Neural cell (in vitro differentiated cells): Measurements from ENCODE around the gene ZNF106. TPM values are rescaled to one million over a fixed set of nuclear protein-coding genes. Genes with fewer than 3 reads are reported as not detected.

Experiments
- H2AFZ ChIP-seq: fragments of 200-600, 300-800 bp; sonication (generic), shearing (Covaris generic); 2 replicates; pipeline ENCODE4 v1.6.0; 2014; ENCODE audit warnings: low read depth, mild to moderate bottlenecking, antibody characterized with exemption, low read length, moderate library complexity
- H3F3A ChIP-seq: fragments of 200-600 bp; shearing (Covaris generic); 2 replicates; pipeline ENCODE4 v1.6.1; 2016; ENCODE audit warnings: mild to moderate bottlenecking, moderate library complexity, mixed read lengths, antibody characterized with exemption, low read length; ENCODE audit not compliant: insufficient read depth, poor library complexity, severe bottlenecking
- H3K27ac ChIP-seq: fragments of 200-600, 300-800 bp; sonication (generic), shearing (Covaris generic); 2 replicates; pipeline ENCODE4 v1.5.1; 2014; ENCODE audit warnings: mild to moderate bottlenecking, low read length, moderate library complexity
- H3K27me3 ChIP-seq: fragments of 300-800, 200-600 bp; sonication (generic), shearing (Covaris generic); 2 replicates; pipeline ENCODE4 v1.6.0; 2014; ENCODE audit warnings: mild to moderate bottlenecking, low read depth, low read length, moderate library complexity; ENCODE audit not compliant: insufficient read depth
- H3K36me3 ChIP-seq: fragments of 300-800, 200-600 bp; sonication (generic), shearing (Covaris generic); 2 replicates; pipeline ENCODE4 v1.5.1; 2014; ENCODE audit warnings: mild to moderate bottlenecking, antibody characterized with exemption, low read length, moderate library complexity; ENCODE audit not compliant: insufficient read depth
- H3K4me2 ChIP-seq: fragments of 300-800, 200-600 bp; sonication (generic), shearing (Covaris generic); 2 replicates; pipeline ENCODE4 v1.6.0; 2014; ENCODE audit warnings: mild to moderate bottlenecking, low read length
- H3K4me3 ChIP-seq: fragments of 300-800, 200-600 bp; sonication (generic), shearing (Covaris generic); 2 replicates; pipeline ENCODE4 v1.5.1; 2014; ENCODE audit warnings: mild to moderate bottlenecking, low read length, moderate library complexity
- H3K79me2 ChIP-seq: fragments of 200-600 bp; shearing (Covaris generic); replicated peaks from 2 replicates; pipeline ENCODE4 v1.6.0; 2014; ENCODE audit warnings: mild to moderate bottlenecking, low read length, moderate library complexity; ENCODE audit not compliant: insufficient read depth
- H3K9ac ChIP-seq: fragments of 300-800, 200-600 bp; sonication (generic), shearing (Covaris generic); 2 replicates; pipeline ENCODE4 v1.6.1; 2016; ENCODE audit warnings: mild to moderate bottlenecking, low read length, mixed read lengths
- H3K9me2 ChIP-seq: fragments of 200-600 bp; shearing (Covaris generic); 2 replicates; pipeline ENCODE4 v1.6.1; 2016; ENCODE audit warnings: mild to moderate bottlenecking, low read length, mixed read lengths; ENCODE audit not compliant: insufficient read depth
- H3K9me3 ChIP-seq: fragments of 200-600, 300-800 bp; sonication (generic), shearing (Covaris generic); 2 replicates; pipeline ENCODE4 v1.6.1; 2016; ENCODE audit warnings: mild to moderate bottlenecking, mixed run types, low read length, moderate library complexity, mixed read lengths
- H4K20me1 ChIP-seq: fragments of 200-600 bp; shearing (Covaris generic); 2 replicates; pipeline ENCODE4 v1.6.1; 2016; ENCODE audit warnings: mild to moderate bottlenecking, mixed run types; ENCODE audit not compliant: insufficient read depth
- CTCF ChIP-seq: fragments of 450-650 bp; IDR thresholded peaks from 2 replicates; pipeline ENCODE4 v1.5.1; 2014; ENCODE audit warnings: antibody characterized with exemption, mild to moderate bottlenecking, moderate library complexity; ENCODE audit not compliant: poor library complexity, severe bottlenecking
- EP300 ChIP-seq: fragments of 450-650 bp; conservative IDR thresholded peaks from 2 replicates; pipeline ENCODE4 v1.6.1; 2014; ENCODE audit warnings: antibody characterized with exemption, mild to moderate bottlenecking, moderate library complexity; ENCODE audit not compliant: poor library complexity, severe bottlenecking
- EZH2 ChIP-seq: fragments of 200-600, 300-800 bp; shearing (Covaris generic), sonication (generic); IDR thresholded peaks from 2 replicates; pipeline ENCODE4 v1.6.1; 2014; ENCODE audit warnings: antibody characterized with exemption, low read length, borderline replicate concordance, mild to moderate bottlenecking; ENCODE audit not compliant: insufficient read depth, poor library complexity, severe bottlenecking
- MXI1 ChIP-seq: fragments of 450-650 bp; conservative IDR thresholded peaks from 2 replicates; pipeline ENCODE4 v1.6.1; 2014; ENCODE audit warnings: antibody characterized with exemption, mild to moderate bottlenecking; ENCODE audit not compliant: poor library complexity, severe bottlenecking
- POLR2AphosphoS5 ChIP-seq: IDR thresholded peaks from 2 replicates; pipeline ENCODE4 v1.6.1; 2012
- RAD21 ChIP-seq: fragments of 450-650 bp; conservative IDR thresholded peaks from 2 replicates; pipeline ENCODE4 v1.6.1; 2014; ENCODE audit warnings: antibody characterized with exemption, mild to moderate bottlenecking, moderate library complexity
- REST ChIP-seq: IDR thresholded peaks from 2 replicates; pipeline ENCODE4 v1.6.1; 2012; ENCODE audit warnings: borderline replicate concordance
- SMC3 ChIP-seq: fragments of 450-650 bp; conservative IDR thresholded peaks from 2 replicates; pipeline ENCODE4 v1.6.1; 2014; ENCODE audit warnings: antibody characterized with exemption, mild to moderate bottlenecking, moderate library complexity; ENCODE audit not compliant: poor library complexity
- TAF1 ChIP-seq: IDR thresholded peaks from 2 replicates; pipeline ENCODE4 v1.6.1; 2012; ENCODE audit warnings: low read depth
- polyA plus RNA-seq: library from polyadenylated mRNA; depleted of rRNA; stranded (reverse); fragments of >200 nt; gene quantifications from 2 replicates; pipeline ENCODE4 v1.2.3, GENCODE V29; 2014

The ZNF106 gene
- polyA plus RNA-seq, 1 donor from 2014 or later = 24.0 TPM

- no peak overlapping the region for H2AFZ ChIP-seq
- H3K4me3 ChIP-seq = no peak overlapping the region
- H3K4me2 ChIP-seq = no peak overlapping the region
- no peak overlapping the region for H3K9ac ChIP-seq
- no peaks in the 10 kb centered on the region for H3K79me2 ChIP-seq
- no peaks in the 10 kb centered on the region for H3K9me3 ChIP-seq
- H4K20me1 ChIP-seq = no peaks in the 10 kb centered on the region
- no peaks in the 10 kb centered on the region for H3F3A ChIP-seq
- TF ChIP-seq TAF1 (no peak), POLR2AphosphoS5 (no peak), REST (no peak), EP300 (no peak), CTCF (no peak), EZH2 (no peak), MXI1 (no peak), SMC3 (no peak), RAD21 (no peak)
- H3K36me3 ChIP-seq = no peaks in the 10 kb centered on the region
- H3K9me2 ChIP-seq = no peaks in the 10 kb centered on the region
- H3K27me3 ChIP-seq = no peaks in the 10 kb centered on the region
- no peak overlapping the region for H3K27ac ChIP-seq
These were observed 89.1 kb downstream of the ZNF106 start for GRCh38 chr15:42401544-42402454.

GRCh38 chr15:42395838-42396237 is 95.1 kb downstream of the ZNF106 start:
- Histone ChIP-seq H3K9me2 (no peaks in the 10 kb centered on the region), H3F3A (no peaks in the 10 kb centered on the region), H2AFZ (no peak overlapping the region), H3K9ac (no peak overlapping the region), H4K20me1 (no peaks in the 10 kb centered on the region), H3K27me3 (no peaks in the 10 kb centered on the region), H3K4me3 (no peak overlapping the region), H3K9me3 (no peaks in the 10 kb centered on the region), H3K36me3 (no peaks in the 10 kb centered on the region), H3K4me2 (no peak overlapping the region), H3K79me2 (no peaks in the 10 kb centered on the region), H3K27ac (no peak overlapping the region)
- TF ChIP-seq RAD21 (no peak), TAF1 (no peak), MXI1 (no peak), SMC3 (no peak), EZH2 (no peak), CTCF (no peak), EP300 (no peak), POLR2AphosphoS5 (no peak), REST (no peak)
